GM18502 (cell line): ENCODE measurements around the gene ZNF12.
A peak's percentile ranks its signal among the peaks of the same experiment; 100 is the strongest.
"Not testable (repeated sequence)": the region's sequence is repeated elsewhere in the genome, so short reads cannot be mapped to it uniquely, and the experiment has no call there.

Source experiments
- ATAC-seq: cut with Tn5 transposase; IDR thresholded peaks from one replicate; pipeline ENCODE4 v1.9.1; 2021; ENCODE audit warnings: mild to moderate bottlenecking; ENCODE audit not compliant: unreplicated experiment, poor library complexity

The ZNF12 gene

GRCh38 chr7:6706666-6707407 lies at the start of gene ZNF12:
ZNF12 (minus strand) TSS chr7:6706947; CDS start chr7:6705173, 1,774 bp downstream.
- ATAC-seq = peak; percentile 92

GRCh38 chr7:6753964-6754363 lies 47.2 kb upstream of the ZNF12 start, which contains the start of gene RSPH10B2:
RSPH10B2 (plus strand) TSS chr7:6754103; CDS start chr7:6757678, 3,575 bp downstream.
- not testable (repeated sequence) for ATAC-seq

GRCh38 chr7:6750173-6750572 lies 43.4 kb upstream of the ZNF12 start:
- ATAC-seq = not testable (repeated sequence)

- not testable (repeated sequence) for ATAC-seq
Measured at GRCh38 chr7:6749335-6749734, 42.6 kb upstream of the ZNF12 start.

- not testable (repeated sequence) for ATAC-seq
Measured at GRCh38 chr7:6744410-6745100, 37.8 kb upstream of the ZNF12 start.

GRCh38 chr7:6738415-6738814 lies 31.7 kb upstream of the ZNF12 start:
- not testable (repeated sequence) for ATAC-seq

- ATAC-seq = no peak
Measured at GRCh38 chr7:6730343-6730633, 23.5 kb upstream of the ZNF12 start.

- peak; percentile 98 for ATAC-seq
Measured at GRCh38 chr7:6729492-6730342, 23.0 kb upstream of the ZNF12 start.

GRCh38 chr7:6728893-6729491 lies 22.2 kb upstream of the ZNF12 start:
- not testable (repeated sequence) for ATAC-seq

- no peak for ATAC-seq
Measured at GRCh38 chr7:6727663-6728062, 20.9 kb upstream of the ZNF12 start.

- not testable (repeated sequence) for ATAC-seq
Measured at GRCh38 chr7:6726341-6726740, 19.6 kb upstream of the ZNF12 start.

GRCh38 chr7:6725003-6725402 lies 18.3 kb upstream of the ZNF12 start:
- ATAC-seq = no peak

GRCh38 chr7:6724351-6724750 lies 17.6 kb upstream of the ZNF12 start:
- not testable (repeated sequence) for ATAC-seq

GRCh38 chr7:6718124-6718523 lies 11.4 kb upstream of the ZNF12 start:
- no peak for ATAC-seq

- ATAC-seq = not testable (repeated sequence)
Measured at GRCh38 chr7:6715898-6716297, 9.2 kb upstream of the ZNF12 start.

GRCh38 chr7:6714360-6714759 lies 7.6 kb upstream of the ZNF12 start:
- no peak for ATAC-seq

- ATAC-seq = no peak
Measured at GRCh38 chr7:6709808-6710207, 3.1 kb upstream of the ZNF12 start.

GRCh38 chr7:6708304-6708703 lies 1.6 kb upstream of the ZNF12 start:
- no peak for ATAC-seq

- peak; percentile 31 for ATAC-seq
Measured at GRCh38 chr7:6705959-6706665, 635 bp downstream of the ZNF12 start.

- no peak for ATAC-seq
Measured at GRCh38 chr7:6701860-6702259, 4.9 kb downstream of the ZNF12 start.
